ENCODE data around the gene SLC7A6. TPM values are rescaled to one million over a fixed set of nuclear protein-coding genes. Genes with fewer than 3 reads are reported as not detected.

SLC7A6 gene
- total RNA-seq, 1 donor from 2014 or later = 20.8 TPM

DNA sequence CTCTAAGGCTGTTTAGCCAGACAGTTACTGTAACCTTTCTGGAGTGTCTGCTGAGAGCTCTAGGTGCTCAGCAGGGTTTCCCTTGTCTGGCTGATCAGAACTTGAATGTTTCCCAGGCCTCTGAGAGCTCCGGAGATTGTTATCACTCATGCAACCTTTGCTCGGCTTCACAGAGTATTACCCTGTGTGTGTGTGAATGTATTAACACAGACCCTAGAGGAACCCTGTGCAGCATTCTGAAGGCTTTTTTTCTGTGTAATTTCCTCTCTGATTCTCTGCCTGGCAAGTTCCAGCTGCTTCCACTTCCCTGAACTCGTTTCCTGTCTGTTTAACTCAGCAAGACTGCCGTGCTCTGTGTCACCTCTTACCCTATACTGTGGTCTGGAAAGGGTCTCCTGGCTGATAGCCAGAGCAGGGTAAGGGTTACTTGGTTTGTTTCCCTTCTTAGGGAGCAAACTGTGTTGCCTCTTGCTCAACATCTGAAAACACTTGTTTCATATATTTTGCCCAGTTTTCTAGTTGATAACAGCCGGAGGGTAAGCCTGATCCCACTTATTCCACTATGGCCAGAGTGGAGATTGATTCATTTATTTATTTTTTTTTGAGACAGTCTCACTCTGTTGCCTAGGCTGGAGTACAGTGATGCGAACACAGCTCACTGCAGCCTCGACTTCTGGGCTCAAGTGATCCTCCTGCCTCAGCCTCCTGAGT lies 68.2 kb downstream of the SLC7A6 start:
- H3K27me3 Mint-ChIP-seq (ENCODE audit: unreplicated experiment) = peaks cover 2% of the 10 kb centered on the region
- peak; percentile 54 for DNase-seq (ENCODE audit: low spot score)
- H3K36me3 Mint-ChIP-seq (ENCODE audit: low read depth, unreplicated experiment) = peaks cover 11% of the 10 kb centered on the region
- H3K27ac Mint-ChIP-seq (ENCODE audit: unreplicated experiment) = peak overlapping the region; percentile 99
- no peaks in the 10 kb centered on the region for H3K9me3 Mint-ChIP-seq (ENCODE audit: unreplicated experiment)
- H3K4me1 Mint-ChIP-seq (ENCODE audit: unreplicated experiment) = peaks cover 29% of the 10 kb centered on the region
- no peak overlapping the region for H3K4me3 Mint-ChIP-seq (ENCODE audit: unreplicated experiment)
- no peak for TF ChIP-seq CTCF (IDR thresholded peaks at IDR 0.05; ENCODE audit: unreplicated experiment)

DNA sequence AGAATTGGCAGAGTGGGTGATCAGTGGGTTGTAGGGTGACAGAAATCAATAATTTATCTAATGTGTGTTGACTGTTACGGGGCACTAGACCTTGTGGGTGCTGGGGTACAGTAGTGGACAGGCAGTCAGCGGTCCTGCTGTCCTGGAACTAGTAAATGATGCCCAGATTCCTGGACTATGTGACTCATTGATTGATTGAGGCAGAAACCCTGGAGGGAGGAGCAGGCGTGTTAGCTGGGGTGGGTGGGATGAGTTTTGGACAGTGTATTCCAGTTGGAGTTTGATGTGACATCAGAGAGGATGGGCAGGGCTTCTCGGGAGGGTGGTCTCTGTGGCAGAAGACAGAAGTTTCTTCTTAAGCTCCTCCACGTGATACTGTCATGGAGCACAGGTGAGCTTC lies 70.8 kb downstream of the SLC7A6 start:
- Mint-ChIP-seq H3K4me1 (ENCODE audit: unreplicated experiment) (peaks cover 35% of the 10 kb centered on the region), H3K27ac (ENCODE audit: unreplicated experiment) (no peak overlapping the region), H3K9me3 (ENCODE audit: unreplicated experiment) (no peaks in the 10 kb centered on the region), H3K27me3 (ENCODE audit: unreplicated experiment) (peaks cover 2% of the 10 kb centered on the region), H3K36me3 (ENCODE audit: low read depth, unreplicated experiment) (peaks cover 28% of the 10 kb centered on the region), H3K4me3 (ENCODE audit: unreplicated experiment) (no peak overlapping the region)
- DNase-seq (ENCODE audit: low spot score) = no peak
- no peak for TF ChIP-seq CTCF (IDR thresholded peaks at IDR 0.05; ENCODE audit: unreplicated experiment)

GRCh38 chr16:68338326-68339119 lies 74.2 kb downstream of the SLC7A6 start:
- Mint-ChIP-seq H3K4me3 (ENCODE audit: unreplicated experiment) (peak overlapping the region; percentile 29), H3K9me3 (ENCODE audit: unreplicated experiment) (no peaks in the 10 kb centered on the region), H3K27ac (ENCODE audit: unreplicated experiment) (peak overlapping the region; percentile 81), H3K27me3 (ENCODE audit: unreplicated experiment) (no peaks in the 10 kb centered on the region), H3K4me1 (ENCODE audit: unreplicated experiment) (peaks cover 15% of the 10 kb centered on the region), H3K36me3 (ENCODE audit: low read depth, unreplicated experiment) (peaks cover 39% of the 10 kb centered on the region)
- TF ChIP-seq CTCF (IDR thresholded peaks at IDR 0.05; ENCODE audit: unreplicated experiment) = no peak
- no peak for DNase-seq (ENCODE audit: low spot score)

GRCh38 chr16:68339214-68339613 lies 74.9 kb downstream of the SLC7A6 start:
- TF ChIP-seq CTCF (IDR thresholded peaks at IDR 0.05; ENCODE audit: unreplicated experiment) = no peak
- H3K4me3 Mint-ChIP-seq (ENCODE audit: unreplicated experiment) = no peak overlapping the region
- no peak overlapping the region for H3K27ac Mint-ChIP-seq (ENCODE audit: unreplicated experiment)
- no peak for DNase-seq (ENCODE audit: low spot score)
- peaks cover 39% of the 10 kb centered on the region for H3K36me3 Mint-ChIP-seq (ENCODE audit: low read depth, unreplicated experiment)
- H3K27me3 Mint-ChIP-seq (ENCODE audit: unreplicated experiment) = no peaks in the 10 kb centered on the region
- H3K4me1 Mint-ChIP-seq (ENCODE audit: unreplicated experiment) = peaks cover 11% of the 10 kb centered on the region
- no peaks in the 10 kb centered on the region for H3K9me3 Mint-ChIP-seq (ENCODE audit: unreplicated experiment)

- Mint-ChIP-seq H3K36me3 (ENCODE audit: low read depth, unreplicated experiment) (peaks cover 39% of the 10 kb centered on the region), H3K27ac (ENCODE audit: unreplicated experiment) (no peak overlapping the region)
Measured at GRCh38 chr16:68342620-68343019, 78.3 kb downstream of the SLC7A6 start.

More at GRCh38 chr16:68342620-68343019, 78.3 kb downstream of the SLC7A6 start:
- DNase-seq (ENCODE audit: low spot score) = no peak
- TF ChIP-seq CTCF (IDR thresholded peaks at IDR 0.05; ENCODE audit: unreplicated experiment) = no peak
- H3K4me1 Mint-ChIP-seq (ENCODE audit: unreplicated experiment) = peaks cover 8% of the 10 kb centered on the region
- H3K4me3 Mint-ChIP-seq (ENCODE audit: unreplicated experiment) = no peak overlapping the region
- H3K27me3 Mint-ChIP-seq (ENCODE audit: unreplicated experiment) = peaks cover 1% of the 10 kb centered on the region
- no peaks in the 10 kb centered on the region for H3K9me3 Mint-ChIP-seq (ENCODE audit: unreplicated experiment)
